HEK293 (cell line): ENCODE results near the gene SUCNR1.

Source experiments
- CTCF ChIP-seq: fragments of 450-650 bp; formaldehyde crosslinking; IDR thresholded peaks from 2 replicates; pipeline ENCODE4 v1.5.1; 2016; ENCODE audit warnings: missing biosample characterization, missing genetic modification characterization
- ZNF362 ChIP-seq: fragments of 450-650 bp; formaldehyde crosslinking; IDR thresholded peaks from 2 replicates; pipeline ENCODE4 v1.5.1; 2016; ENCODE audit warnings: missing biosample characterization, missing genetic modification characterization

GRCh38 chr3:151931171-151931570 lies 57.7 kb downstream of the SUCNR1 start:
- TF ChIP-seq CTCF (tag by site-specific recombination): no peak
- TF ChIP-seq ZNF362 (tag by site-specific recombination): no peak
